HG03460 (cell line): Measurements from ENCODE around the gene SRGAP3.
"Not testable (repeated sequence)": the region's sequence is repeated elsewhere in the genome, so short reads cannot be mapped to it uniquely, and the experiment has no call there.

ENCODE experiments used
- ATAC-seq: cut with Tn5 transposase; IDR thresholded peaks from one replicate; pipeline ENCODE4 v1.9.1; 2021; ENCODE audit not compliant: unreplicated experiment

Gene SRGAP3

DNA sequence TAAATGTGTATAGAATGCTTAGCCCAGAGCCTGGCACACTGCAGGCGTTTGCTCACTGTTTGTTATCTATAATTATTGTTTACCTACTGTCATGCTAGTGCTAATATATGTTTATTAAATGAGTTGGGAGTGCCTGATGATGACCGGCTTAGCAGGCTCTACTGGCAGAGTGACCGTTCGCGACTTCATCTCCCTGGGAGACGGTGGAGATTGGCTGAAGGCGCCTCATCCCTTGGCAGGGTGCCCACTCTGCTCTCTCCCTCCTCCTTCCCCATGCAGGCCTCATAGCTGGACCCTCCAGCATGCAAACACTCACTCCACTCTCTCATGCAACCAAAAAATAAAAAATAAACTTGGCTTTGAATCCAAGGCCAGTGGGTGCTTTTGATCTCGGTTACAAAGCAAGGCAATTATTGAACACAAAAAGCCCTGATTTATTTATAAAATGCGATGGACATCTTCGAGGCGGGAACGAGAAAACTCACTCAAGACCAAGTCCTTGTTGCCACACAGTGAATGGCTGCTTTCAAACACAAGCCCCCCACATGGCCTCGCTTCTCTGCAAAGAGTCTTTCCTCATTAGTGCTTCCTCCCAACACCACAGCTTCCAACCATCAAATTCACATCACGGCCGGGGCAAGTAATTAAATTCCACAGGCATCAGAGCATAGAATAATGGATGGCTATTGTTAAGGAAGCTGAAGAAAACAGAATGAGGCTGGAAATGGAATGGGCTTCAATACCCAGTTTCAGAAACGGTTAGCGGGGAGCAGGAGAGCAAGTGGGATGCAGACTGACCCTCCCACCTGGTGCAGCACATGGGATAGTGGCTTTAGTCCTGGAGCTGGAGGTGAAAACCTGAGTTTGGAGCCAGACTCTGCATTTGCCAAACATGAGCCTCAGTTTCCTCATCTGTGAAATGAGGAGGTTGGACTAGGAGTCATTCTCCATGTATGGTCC lies 150.4 kb downstream of the SRGAP3 start:
- ATAC-seq: no peak

- no peak for ATAC-seq
These were observed 152.0 kb downstream of the SRGAP3 start for GRCh38 chr3:9097495-9097894.

DNA sequence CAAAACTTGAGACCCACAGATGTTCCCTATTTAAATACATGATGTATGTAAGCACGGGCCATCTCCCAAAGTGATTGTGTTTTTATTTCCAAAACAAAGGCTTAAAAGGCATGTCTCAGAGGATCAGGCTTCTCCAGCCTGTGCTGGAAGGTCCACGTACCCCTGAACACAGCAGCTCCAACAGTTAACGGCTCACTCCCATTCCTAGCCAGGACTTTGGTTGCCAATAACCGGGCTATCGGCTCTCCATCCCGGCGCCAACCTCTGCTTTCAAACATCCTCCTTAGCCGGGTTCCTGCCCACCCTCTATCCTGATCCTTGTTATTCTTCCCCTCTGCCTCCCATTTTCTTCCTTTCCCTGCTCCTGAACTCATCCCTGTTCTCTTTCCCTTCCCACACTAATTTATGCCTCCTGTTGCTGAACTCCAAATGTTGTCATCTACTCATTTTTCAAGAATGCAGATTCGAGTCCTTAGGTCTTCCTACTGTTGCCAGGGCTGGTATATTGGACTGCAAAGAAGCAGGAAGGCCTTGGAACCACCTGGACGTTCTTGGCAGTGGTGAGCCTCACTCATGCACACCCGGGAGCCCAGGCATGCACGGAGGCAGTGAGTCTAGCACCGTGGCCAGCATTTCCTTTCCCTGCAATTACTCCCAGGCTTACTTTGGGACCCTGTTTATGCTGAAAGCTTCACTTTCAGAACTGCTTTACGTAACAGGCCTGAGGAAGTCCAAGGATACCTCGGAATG lies 157.8 kb downstream of the SRGAP3 start:
- no peak for ATAC-seq

DNA sequence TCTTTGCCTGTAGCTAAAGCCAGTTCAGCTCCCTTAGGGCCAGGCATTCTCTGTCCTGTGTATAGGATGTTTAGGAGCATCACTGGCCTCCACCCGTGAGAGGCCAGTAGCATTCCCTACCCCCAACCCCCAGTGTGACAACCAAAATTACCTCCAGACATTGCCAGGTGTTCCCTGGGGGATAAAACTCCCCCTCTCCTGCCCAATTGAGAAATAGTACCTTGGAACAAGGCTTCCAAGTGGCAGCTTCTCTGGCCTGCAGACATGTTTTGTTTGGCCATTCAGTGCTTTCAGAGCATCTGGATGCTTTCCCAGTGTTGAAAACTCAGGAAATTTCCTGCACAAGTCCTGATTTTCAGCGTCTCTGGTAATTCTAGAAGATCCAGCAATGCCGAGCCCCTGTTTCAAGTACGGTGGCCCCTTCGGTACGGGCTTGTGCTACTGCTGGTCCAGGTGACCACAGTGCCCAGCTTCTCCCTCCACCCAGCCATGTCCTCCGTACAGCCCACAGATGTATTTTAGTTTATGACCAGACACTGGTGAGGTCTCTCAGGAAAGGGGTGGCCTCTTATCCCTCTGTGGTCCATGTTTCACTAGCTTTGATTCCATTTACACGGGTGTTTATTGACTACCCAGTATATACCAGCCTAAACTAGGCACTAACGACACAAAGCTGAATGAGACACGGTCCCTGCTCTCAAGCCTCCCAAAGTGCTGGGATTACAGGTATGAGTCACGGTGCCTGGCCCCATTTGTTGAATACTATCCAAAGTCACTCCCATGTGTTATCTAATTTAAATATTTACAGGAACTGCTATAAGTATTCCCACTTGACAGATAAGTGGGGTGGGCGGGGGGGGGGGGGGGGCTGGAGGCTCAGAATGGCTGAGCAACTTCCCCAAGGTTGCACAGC lies 160.7 kb downstream of the SRGAP3 start:
- no peak for ATAC-seq

DNA sequence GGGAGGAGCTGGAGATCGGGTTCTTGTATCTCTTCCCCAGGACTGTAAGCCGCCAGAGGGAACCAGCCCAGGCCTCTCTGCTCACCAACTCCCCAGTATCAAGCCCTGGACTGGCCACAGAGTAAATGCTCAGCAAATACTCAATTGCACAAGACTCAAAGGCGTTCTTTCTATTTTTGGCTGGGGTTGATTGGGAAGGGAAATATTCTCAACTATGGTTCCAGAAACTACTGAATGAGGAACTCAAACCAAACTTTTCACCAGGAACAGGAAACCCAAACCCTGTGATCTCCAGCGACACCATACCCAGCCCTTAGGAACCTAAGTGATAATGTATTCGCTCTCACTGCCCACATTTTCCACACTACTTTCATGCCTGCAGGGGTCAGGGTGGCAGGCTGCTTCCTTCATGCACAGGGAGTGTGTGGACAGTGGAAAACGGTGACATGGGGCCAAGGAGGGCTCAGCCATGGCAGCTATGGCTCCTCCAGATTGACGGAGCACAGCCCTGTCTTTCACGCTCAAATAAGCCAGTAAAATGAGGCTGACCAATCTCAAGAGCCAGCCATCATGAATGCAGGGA lies 161.5 kb downstream of the SRGAP3 start:
- no peak for ATAC-seq

- not testable (repeated sequence) for ATAC-seq
These were observed 164.0 kb downstream of the SRGAP3 start for GRCh38 chr3:9085428-9085827.

DNA sequence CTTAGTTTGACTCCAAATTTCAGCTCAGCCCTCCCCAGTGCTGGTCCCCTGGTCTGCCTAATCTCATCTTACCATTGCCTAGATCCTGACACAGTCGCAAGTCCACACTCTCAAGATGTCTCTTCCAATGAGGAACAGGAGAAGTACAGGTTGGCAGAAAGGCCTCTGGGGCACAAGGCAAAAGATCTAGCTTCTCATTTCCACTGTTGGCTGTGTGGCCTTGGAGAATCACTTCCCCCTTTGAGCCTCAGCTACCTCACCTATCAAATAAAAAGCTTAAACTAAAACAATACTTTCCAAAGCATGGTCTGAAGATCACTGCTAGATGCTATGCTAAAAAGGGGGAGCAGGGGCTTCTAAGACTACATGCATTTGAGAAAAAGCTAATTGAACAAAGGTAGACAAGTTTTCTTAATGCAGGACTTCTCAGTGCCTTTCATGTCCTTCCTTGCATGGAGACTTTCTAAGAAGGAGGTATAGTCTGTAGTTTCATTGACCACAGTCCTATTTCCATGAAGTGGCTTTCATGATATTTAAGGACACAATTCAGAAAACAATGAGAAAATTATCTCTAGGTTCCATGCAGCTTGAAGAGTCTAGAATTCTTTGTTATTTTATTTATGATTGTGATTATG lies 168.1 kb downstream of the SRGAP3 start:
- no peak for ATAC-seq

GRCh38 chr3:9080163-9080562 lies 169.3 kb downstream of the SRGAP3 start:
- no peak for ATAC-seq

DNA sequence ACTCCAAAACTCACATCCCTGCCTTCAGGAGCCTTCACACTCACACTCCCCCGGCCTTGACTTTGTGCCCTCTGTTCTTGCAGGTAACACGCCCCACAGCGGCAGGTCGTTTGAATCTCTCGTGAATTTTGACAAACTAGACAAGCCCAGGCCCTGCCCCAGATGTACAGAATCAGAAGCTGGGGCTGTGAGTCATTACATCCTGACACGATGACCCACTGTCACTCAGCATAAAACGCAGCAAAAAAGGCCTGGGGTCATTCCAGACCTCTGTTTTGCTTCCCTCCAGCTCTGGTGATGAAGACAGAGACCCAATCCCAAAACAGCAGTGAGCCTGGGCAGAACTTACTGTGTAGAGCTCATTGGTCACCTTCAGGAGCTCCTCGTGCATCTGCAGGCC lies 169.8 kb downstream of the SRGAP3 start:
- ATAC-seq: no peak

- ATAC-seq: no peak
These were observed 170.7 kb downstream of the SRGAP3 start for GRCh38 chr3:9078561-9079240.

GRCh38 chr3:9077029-9077428 lies 172.4 kb downstream of the SRGAP3 start:
- ATAC-seq: no peak

GRCh38 chr3:9075762-9076161 lies 173.7 kb downstream of the SRGAP3 start:
- no peak for ATAC-seq

GRCh38 chr3:9074079-9074478 lies 175.4 kb downstream of the SRGAP3 start:
- ATAC-seq: no peak

DNA sequence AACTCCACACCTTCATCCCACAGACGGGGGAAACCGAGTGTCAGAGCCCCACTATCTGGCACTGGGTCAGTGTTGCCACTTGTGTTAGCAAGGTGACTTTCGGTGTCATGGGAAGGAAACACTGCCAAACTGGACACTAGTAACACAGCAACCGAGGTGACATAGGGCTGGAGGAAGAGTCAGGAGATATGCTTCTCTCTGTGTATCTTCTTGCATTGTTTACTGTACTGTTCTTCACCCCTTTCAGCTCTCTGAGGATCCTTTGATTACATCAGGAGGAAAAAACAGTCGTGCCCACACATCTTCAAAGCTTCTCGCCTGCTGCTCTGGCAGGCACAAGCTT lies 176.8 kb downstream of the SRGAP3 start:
- no peak for ATAC-seq

- ATAC-seq: no peak
These were observed 177.3 kb downstream of the SRGAP3 start for GRCh38 chr3:9071936-9072666.

GRCh38 chr3:9070961-9071360 lies 178.5 kb downstream of the SRGAP3 start:
- ATAC-seq: no peak

GRCh38 chr3:9069971-9070370 lies 179.5 kb downstream of the SRGAP3 start:
- no peak for ATAC-seq

GRCh38 chr3:9068051-9068450 lies 181.4 kb downstream of the SRGAP3 start:
- no peak for ATAC-seq

DNA sequence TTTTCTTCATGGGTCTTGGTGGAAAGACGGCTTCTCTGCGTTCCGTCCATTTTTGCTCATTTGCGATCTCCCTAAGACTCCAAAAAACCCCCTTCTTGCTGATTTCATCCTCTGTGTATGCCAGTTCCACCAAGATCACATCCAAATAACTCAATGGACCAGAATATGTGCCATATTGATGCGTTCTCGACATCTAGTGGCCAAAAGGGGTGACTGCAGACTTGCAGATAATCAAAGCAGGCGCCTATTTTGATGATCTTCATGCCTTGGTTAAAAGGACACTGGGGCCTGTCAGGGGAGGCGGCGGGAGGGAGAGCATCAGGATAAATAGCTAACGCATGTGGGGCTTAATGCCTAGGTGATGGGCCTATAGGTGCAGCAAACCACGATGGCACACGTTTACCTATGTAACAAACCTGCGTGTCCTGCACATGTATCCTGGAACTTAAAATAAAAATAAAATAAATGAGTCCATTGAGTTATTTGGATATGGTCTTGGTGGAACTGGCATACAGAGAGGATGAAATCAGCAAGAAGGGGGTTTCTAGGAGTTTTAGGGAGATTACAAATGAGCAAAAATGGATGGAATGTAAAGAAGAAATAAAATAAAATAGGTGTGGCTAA lies 182.0 kb downstream of the SRGAP3 start:
- no peak for ATAC-seq
